Measurements from ENCODE around the gene DDX51.

DDX51 gene

DNA sequence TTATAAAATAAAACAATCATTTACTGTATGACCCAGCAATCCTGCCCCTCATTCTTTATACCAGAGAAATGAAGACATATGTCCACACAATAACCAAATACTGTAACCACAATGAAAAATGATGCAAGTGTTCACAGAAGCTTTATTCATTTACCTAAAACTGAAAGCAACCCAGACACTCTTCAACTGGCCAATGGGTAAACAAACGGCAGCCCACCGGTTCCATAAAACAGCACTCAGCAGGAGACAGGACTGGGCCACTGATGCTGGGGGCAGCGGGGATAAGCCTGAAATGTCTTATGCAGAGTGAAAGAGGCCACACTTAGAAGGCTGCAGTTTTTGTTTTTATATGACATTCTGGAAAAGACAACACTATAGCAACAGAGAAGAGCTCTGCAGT lies 15.1 kb downstream of the DDX51 start:
- TF ChIP-seq, protein P1, sequence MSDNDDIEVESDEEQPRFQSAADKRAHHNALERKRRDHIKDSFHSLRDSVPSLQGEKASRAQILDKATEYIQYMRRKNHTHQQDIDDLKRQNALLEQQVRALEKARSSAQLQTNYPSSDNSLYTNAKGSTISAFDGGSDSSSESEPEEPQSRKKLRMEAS (IDR thresholded peaks at IDR 0.05), result no peak
- TF ChIP-seq FOXM1 (IDR thresholded peaks at IDR 0.05; ENCODE audit: borderline replicate concordance, low read depth) (no peak), REST (IDR thresholded peaks at IDR 0.05; ENCODE audit: low read depth) (no peak), TAF1 (IDR thresholded peaks at IDR 0.05; ENCODE audit: low read depth) (no peak), YY1 (IDR thresholded peaks at IDR 0.05; ENCODE audit: low read depth) (no peak), TEAD4 (IDR thresholded peaks at IDR 0.05) (no peak), CEBPB (IDR thresholded peaks at IDR 0.05) (no peak), EP300 (IDR thresholded peaks at IDR 0.05; ENCODE audit: borderline replicate concordance) (no peak), TCF12 (IDR thresholded peaks at IDR 0.05; ENCODE audit: low read depth) (no peak), NFIC (IDR thresholded peaks at IDR 0.05) (no peak), EGR1 (IDR thresholded peaks at IDR 0.05) (no peak), CREB1 (IDR thresholded peaks at IDR 0.05; ENCODE audit: low read depth) (no peak), ZBTB7A (IDR thresholded peaks at IDR 0.05; ENCODE audit: low read depth) (no peak), RAD21 (IDR thresholded peaks at IDR 0.05; ENCODE audit: low read depth) (no peak)
- TF ChIP-seq, protein P2, sequence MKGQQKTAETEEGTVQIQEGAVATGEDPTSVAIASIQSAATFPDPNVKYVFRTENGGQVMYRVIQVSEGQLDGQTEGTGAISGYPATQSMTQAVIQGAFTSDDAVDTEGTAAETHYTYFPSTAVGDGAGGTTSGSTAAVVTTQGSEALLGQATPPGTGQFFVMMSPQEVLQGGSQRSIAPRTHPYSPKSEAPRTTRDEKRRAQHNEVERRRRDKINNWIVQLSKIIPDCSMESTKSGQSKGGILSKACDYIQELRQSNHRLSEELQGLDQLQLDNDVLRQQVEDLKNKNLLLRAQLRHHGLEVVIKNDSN (IDR thresholded peaks at IDR 0.05), result no peak

- TF ChIP-seq NFIC (IDR thresholded peaks at IDR 0.05) (no peak), RAD21 (IDR thresholded peaks at IDR 0.05; ENCODE audit: low read depth) (no peak), FOXM1 (IDR thresholded peaks at IDR 0.05; ENCODE audit: borderline replicate concordance, low read depth) (no peak), TCF12 (IDR thresholded peaks at IDR 0.05; ENCODE audit: low read depth) (no peak), YY1 (IDR thresholded peaks at IDR 0.05; ENCODE audit: low read depth) (no peak)
Observed at GRCh38 chr12:132127041-132127440, 17.1 kb downstream of the DDX51 start.

GRCh38 chr12:132125736-132126135 lies 18.4 kb downstream of the DDX51 start:
- no peak for TF ChIP-seq ZBTB7A (IDR thresholded peaks at IDR 0.05; ENCODE audit: low read depth)
- no peak for TF ChIP-seq YY1 (IDR thresholded peaks at IDR 0.05; ENCODE audit: low read depth)
- no peak for TF ChIP-seq TCF12 (IDR thresholded peaks at IDR 0.05; ENCODE audit: low read depth)

- TF ChIP-seq, protein P2 (IDR thresholded peaks at IDR 0.05), result no peak
- TF ChIP-seq TCF12 (IDR thresholded peaks at IDR 0.05; ENCODE audit: low read depth), result no peak
- no peak for TF ChIP-seq FOXM1 (IDR thresholded peaks at IDR 0.05; ENCODE audit: borderline replicate concordance, low read depth)
- no peak for TF ChIP-seq EP300 (IDR thresholded peaks at IDR 0.05; ENCODE audit: borderline replicate concordance)
- TF ChIP-seq TEAD4 (IDR thresholded peaks at IDR 0.05), result no peak
- TF ChIP-seq, protein P1 (IDR thresholded peaks at IDR 0.05), result no peak
- TF ChIP-seq EGR1 (IDR thresholded peaks at IDR 0.05), result no peak
- no peak for TF ChIP-seq CREB1 (IDR thresholded peaks at IDR 0.05; ENCODE audit: low read depth)
- TF ChIP-seq NFIC (IDR thresholded peaks at IDR 0.05), result no peak
- no peak for TF ChIP-seq TAF1 (IDR thresholded peaks at IDR 0.05; ENCODE audit: low read depth)
- TF ChIP-seq CEBPB (IDR thresholded peaks at IDR 0.05), result no peak
- no peak for TF ChIP-seq ZBTB7A (IDR thresholded peaks at IDR 0.05; ENCODE audit: low read depth)
- no peak for TF ChIP-seq YY1 (IDR thresholded peaks at IDR 0.05; ENCODE audit: low read depth)
Observed at GRCh38 chr12:132124766-132125425, 19.2 kb downstream of the DDX51 start.

DNA sequence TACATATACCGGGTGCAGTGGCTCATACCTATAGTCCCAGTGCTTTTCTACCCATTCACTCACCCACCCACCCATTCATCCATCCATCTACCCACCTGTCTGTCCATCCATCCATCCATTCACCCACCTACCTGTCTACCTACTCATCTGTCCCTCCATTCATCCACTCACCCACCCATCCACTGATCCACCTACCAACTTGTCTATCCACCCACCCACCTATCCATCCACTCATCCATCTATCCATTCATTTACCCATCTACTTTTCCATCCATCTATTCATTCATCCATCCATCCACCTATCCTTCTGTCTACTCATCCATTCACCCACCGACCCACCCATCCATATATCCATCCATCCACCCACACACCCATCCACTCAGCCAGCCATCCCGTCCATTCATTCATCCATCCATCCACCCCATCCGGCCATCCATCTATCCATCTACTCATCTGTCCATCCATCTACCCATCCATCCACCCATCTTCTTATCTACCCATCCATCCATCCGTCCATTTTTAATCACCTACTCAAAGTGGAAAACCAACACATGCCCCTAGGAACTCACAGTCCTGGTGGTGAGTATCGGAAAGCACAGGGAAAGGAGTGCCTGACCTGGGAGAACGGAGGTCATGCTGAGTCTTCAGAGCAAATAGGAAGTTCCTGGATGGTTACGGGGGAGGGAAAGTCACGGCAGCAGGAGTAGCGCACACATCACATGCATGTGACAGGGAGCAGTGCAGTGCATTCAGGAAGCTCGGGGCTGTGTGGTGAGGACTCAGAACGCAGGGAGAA lies 20.0 kb downstream of the DDX51 start:
- TF ChIP-seq ZBTB7A (IDR thresholded peaks at IDR 0.05; ENCODE audit: low read depth), result no peak
- no peak for TF ChIP-seq CEBPB (IDR thresholded peaks at IDR 0.05)
- no peak for TF ChIP-seq NFIC (IDR thresholded peaks at IDR 0.05)
- no peak for TF ChIP-seq RAD21 (IDR thresholded peaks at IDR 0.05; ENCODE audit: low read depth)
- TF ChIP-seq EGR1 (IDR thresholded peaks at IDR 0.05), result no peak
- no peak for TF ChIP-seq FOXM1 (IDR thresholded peaks at IDR 0.05; ENCODE audit: borderline replicate concordance, low read depth)
- no peak for TF ChIP-seq EP300 (IDR thresholded peaks at IDR 0.05; ENCODE audit: borderline replicate concordance)
- no peak for TF ChIP-seq CREB1 (IDR thresholded peaks at IDR 0.05; ENCODE audit: low read depth)
- no peak for TF ChIP-seq TAF1 (IDR thresholded peaks at IDR 0.05; ENCODE audit: low read depth)
- TF ChIP-seq TCF12 (IDR thresholded peaks at IDR 0.05; ENCODE audit: low read depth), result no peak
- TF ChIP-seq YY1 (IDR thresholded peaks at IDR 0.05; ENCODE audit: low read depth), result no peak
- TF ChIP-seq REST (IDR thresholded peaks at IDR 0.05; ENCODE audit: low read depth), result no peak
- TF ChIP-seq, protein P2 (IDR thresholded peaks at IDR 0.05), result no peak
- TF ChIP-seq, protein P1 (IDR thresholded peaks at IDR 0.05), result no peak
- TF ChIP-seq TEAD4 (IDR thresholded peaks at IDR 0.05), result no peak
